OCI-M2 (cell line): Measurements from ENCODE around the gene SYCE3.

ENCODE experiments used
- DNase-seq: peaks from one replicate; lab custom pipeline; 2025; ENCODE audit not compliant: unreplicated experiment; lab: John Stamatoyannopoulos, UW

The SYCE3 gene

DNA sequence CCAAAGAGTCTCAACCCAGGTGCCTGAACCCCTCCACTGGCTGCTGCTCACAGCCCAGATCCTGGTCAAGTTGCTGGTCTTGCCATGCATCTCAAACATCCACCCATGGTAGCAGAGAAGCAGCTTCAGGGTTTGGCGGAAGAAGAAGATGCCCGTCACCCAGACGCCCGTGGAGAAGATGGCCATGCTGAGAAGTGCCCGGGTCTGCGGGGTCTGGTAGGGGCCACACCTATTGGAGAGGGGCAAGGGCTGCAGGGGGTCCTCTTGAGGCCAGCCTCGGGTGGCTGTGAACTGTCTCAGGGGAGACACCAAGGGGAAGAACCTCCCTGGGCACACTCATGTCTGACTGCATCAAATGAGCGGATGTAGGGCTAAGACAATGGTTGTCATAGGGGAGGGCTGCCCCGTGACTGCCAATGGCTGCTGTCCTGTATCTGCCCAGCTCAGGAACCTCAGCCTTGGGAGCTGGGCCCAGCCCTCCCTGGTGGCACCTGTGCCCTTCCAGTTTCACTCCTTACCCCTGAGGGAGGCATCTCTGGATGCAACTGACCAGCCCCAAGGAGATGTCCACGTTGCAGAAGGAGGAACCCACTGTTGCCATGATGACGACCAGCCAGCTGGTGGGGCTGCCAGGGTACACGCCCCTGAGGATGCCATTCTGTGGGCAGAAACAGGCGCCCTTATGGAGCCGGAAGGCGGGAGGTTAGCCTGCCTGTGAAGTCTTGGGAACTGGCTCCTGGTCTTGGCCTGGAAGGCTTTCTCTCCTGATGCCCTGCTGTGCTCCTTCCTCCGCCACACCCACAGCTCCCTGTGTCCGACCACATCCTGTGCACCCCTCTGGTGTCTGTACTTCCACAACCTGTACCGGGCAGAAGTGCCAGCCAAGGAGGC lies 14.3 kb upstream of the SYCE3 start:
- DNase-seq, result no peak

DNA sequence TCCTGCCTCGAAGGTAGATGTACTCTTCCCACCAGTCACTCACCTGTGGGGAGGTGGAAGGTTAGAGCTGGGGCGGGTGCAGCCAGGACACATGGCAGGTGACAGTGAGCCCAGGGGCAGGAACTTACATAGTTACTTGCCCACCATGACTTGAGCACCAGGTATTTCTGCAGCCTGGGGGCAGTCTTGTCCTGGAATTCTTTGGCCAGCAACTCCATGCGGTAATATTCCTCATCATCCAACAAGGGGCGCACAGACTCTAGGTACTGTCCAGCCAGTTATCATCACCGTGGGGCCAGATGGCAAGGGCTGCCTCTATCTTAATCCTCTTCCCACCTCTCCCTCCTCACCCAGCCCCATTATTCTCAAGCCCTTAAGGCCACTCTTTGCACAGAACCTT lies 13.4 kb upstream of the SYCE3 start:
- no peak for DNase-seq

DNA sequence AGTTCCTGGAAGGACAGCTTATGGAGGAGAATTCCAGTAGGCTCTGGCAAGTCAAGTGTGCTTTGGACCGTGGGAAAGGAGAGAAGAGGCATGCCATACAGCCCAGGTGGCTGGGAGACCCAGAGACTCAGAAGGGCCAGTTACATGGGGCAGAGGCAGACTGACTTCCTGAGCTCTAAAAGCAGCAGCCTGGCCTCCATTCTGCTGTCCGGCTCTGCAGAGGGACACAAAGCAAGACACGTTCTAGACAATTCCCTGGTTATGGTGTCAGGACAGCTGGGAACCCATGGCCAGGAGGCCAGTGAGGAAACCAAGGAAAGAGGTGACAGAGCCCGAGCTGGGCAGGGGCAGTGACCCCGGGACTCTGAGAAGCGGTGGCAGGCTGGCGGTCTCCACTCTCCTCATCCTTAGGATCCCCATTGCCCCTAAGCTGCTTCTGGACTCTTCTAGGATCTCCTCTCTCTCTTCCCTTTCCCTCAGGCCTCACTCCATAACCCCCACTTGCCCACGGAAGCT lies 12.8 kb upstream of the SYCE3 start:
- no peak for DNase-seq

DNA sequence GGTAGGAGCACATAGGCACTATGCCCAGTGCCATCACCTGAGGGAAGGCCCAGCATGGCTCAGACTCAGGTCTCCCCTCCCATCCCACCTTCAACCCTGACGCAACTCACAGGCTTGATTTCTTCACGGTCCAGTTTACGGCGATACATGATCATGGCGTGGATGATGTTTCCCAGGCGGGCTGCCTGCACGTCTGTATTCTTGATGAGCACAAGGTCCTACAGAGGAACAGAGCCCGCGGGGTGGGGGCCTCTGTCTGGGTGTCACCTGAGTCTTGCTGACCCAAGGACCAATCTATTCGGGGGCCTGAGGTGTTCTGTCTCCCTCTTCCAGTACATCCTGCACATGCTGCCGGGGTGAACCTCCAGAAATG lies 11.7 kb upstream of the SYCE3 start:
- no peak for DNase-seq

DNA sequence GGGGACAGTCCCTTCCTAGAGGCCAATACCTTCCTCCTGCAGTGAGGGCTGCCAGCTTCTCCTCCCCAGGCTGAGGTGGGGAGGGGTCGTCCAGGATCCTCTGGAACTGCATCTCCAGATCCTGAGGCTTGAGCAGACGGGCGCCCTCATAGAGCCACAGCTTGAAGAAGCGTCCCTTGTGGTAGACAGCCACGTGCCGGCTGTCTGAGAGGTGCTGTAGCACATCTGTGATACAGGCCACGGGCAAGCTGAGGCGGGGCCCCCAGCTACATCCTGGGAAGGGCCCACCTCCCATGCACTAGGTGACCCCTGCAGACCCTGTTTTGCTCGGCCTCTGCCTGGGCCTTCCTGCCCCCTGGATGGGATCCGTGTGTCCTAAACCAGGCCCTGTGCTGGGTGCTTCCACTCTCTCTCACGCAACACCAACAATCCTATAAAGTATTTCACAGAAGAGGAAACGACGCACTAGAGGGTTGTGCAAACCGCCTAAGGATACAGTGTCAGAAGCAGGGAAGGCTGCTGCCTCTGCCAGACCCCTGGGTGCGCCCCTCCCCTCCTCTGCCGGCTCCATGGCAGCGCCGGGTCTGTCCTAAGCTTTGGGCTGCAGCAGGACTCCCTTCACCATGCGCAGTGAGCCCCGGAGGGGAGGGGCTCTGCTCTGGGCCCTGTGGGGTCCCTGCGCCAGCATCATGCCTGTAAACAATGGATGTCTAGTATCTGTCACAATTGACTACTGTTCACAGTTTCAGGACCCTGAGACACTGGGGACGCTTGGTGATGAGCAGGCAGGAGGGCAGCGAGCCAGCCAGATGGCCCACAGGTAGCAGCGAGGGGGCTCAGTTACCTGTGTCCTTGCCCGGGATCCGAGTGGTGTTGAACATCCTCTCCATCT lies 11.0 kb upstream of the SYCE3 start:
- no peak for DNase-seq

DNA sequence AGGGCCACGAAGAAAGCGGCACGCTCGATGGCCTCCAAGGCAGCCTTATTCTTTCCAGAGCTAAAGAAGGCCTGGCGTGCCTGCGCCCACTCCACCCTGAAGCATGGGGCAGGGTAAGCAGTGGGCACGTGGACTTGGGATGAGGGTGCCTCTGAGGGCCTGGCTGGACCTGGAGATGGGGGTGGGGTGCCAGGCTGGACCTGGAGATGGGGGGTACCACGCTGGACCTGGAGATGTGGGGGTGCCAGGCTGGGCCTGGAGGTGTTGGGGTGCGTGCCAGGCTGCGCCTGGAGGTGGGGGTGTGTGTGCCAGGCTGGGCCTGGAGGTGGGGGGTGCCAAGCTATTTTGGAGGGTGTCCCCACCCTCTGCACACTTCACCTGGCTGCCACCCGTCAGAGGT lies 10.2 kb upstream of the SYCE3 start:
- no peak for DNase-seq

DNA sequence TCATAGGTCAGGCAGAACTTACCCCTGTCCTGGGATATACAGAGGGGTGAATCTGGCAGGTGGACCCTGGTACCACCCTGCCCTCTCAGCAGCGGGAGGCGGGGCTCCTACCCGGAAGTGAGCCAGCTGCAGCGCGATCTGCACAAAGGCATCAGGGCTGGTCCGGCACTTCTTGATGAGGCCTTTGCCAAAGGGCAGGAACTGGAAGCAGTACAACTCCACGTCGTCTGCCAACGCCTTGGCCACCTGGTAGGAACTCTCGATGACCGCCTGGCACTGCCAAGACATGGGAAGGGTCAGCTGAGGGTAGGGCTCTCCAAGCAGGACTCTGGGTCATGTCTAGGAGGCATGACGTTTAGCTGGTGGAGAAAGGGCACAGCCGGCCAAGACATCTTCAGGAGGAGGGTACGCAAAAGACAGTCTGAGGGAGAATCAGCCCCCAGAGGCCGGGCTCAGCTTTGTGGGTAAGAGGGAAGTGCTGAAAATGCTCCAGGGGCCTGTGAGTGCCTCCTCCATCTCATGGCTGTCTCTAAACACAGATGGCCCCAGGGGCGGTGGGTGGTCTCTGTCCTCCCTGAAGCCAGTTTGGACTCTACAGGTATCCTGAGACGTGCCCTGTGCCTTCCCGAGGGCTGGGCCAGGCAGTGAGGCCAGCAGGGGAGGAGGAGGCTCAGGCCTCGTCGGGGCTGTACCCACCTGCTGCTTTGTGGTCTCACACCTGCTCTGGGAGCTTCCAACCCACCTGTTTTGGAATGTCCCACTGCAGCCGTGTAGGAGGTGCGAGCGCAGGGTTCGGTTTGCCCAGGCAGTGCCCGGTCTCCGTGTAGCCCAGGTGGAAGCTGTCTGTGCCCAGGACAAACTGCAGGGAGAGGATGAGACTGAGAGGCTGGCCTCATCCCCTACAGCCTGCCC lies 8.8 kb upstream of the SYCE3 start:
- DNase-seq, result no peak

DNA sequence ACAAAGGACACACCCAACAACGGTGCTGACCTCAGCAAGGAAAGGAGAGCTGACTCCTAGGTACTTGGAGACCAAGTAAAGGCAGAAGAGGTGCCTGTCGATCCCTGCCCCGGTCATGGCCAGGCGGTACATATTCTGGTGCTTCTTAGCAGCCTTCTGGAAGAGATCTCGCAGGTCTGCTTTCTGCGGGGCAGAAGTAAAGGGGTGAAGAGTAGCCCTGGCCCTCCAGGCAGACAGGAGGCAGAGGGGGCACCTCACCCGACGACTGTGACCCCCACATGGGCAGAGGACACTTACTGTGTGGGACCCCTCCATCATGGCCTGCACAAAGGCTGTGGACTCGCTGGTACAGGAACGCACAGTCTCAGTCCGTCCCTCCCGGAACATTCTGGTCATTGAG lies 8.1 kb upstream of the SYCE3 start:
- DNase-seq, result no peak

DNA sequence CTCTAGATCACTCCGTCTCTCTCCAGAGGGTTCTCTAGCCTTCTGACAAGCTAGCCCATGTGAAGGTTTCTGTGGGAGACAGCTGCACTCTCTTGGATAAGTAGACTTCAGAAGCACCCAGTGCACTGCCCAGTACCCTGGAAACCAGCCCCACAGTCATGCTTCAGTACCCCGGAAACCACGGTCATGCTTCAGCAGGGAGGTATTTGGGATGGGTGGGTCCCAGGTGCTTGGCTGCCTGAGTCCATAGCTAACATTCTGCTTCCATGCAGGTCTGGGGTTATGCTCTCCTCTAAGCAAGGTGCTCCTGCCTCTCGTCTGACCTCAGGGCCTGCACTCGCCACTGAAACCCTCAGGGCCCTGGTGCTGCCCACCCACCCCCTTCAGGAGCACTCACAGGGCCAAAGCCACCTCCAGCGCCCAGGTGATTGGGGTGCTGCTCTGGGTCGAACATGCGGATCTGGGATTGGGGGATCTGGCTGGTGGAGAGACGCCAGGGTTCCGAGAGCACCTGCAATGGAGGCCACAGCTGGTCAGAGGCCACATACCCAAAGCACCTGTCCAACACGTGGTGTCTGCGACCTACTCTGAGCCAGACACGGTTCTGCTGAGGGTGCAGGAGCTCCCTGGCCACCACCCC lies 7.3 kb upstream of the SYCE3 start:
- DNase-seq, result no peak

DNA sequence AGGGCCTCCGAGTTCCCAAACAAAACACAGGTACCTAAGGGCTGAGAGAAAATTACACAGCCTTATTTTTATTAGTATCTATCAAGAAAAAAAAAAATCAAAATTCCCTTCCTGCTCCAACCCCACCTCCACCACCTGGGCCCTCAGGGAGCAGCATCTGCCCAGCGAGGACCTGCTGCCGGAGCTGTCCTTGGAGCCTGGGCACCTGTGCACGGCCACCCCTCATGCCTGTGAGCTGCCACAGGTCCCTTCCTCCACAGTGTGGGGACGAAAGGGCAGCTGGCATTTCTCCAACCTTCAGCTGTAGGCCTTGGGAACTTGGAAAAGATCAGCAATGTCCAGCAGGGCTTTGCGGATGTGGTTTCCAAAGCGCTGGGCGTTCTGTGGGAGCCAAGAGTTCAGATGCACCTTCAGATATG lies 6.3 kb upstream of the SYCE3 start:
- no peak for DNase-seq

DNA sequence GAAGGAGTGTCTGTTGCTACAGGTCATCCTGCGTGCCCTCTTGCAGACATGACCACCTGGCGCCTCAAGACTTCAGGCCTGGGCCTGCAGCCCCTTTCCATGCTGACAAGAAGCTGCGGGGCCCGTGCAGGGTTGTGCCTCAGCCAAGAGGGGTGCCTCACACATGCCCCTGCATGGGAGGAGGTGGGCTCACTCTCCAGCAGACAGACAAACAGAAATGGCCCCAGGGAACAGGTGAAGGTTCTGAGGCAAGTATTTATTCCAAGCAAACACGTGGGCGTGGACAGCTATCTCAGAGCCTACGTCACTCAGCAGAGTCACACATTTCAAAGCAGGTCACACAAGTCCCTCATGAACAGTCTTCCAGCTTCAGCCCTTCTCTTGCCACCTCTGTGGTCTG lies 5.9 kb upstream of the SYCE3 start:
- no peak for DNase-seq

DNA sequence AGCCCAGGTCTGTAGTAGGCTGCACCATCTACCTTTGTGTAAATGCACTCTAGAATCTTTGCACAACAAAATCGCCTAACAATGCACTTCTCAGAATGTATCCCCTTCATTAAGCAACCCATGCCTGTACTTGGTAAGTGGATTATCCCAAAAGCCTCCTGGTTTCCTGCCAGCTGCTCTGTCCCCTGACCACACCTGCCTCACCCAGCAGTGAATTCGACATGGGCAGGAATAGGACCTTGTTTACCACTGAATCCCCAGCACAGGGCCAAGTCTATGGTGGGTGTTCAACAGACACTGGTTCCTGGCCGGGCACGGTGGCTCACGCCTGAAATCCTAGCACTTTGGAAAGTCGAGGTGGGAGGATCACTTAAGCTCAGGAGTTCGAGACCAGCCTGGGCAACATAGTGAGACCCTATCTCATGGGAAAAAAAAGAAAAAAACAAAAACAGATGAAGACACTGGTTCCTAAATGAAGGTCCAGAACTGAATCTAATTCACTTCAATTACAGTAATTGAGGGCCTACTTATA lies 5.1 kb upstream of the SYCE3 start:
- DNase-seq, result no peak

DNA sequence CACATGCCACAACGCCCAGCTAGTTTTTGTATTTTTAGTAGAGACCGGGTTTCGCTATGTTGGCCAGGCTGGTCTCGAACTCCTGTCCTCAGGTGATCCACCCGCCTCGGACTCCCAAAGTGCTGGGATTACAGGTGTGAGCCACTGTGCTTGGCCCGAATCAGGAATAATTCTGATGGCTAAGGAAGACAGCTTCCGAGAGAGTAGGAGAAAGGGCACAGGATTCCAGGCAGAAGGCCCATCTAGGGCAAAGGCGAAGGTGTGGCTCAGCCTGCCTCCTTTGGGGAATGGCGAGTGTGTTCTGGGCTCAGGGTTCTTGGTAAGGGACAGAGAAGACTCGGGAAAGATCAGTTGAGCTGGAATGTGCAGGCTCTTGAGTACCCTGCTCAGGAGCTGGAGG lies 1.6 kb upstream of the SYCE3 start:
- no peak for DNase-seq

DNA sequence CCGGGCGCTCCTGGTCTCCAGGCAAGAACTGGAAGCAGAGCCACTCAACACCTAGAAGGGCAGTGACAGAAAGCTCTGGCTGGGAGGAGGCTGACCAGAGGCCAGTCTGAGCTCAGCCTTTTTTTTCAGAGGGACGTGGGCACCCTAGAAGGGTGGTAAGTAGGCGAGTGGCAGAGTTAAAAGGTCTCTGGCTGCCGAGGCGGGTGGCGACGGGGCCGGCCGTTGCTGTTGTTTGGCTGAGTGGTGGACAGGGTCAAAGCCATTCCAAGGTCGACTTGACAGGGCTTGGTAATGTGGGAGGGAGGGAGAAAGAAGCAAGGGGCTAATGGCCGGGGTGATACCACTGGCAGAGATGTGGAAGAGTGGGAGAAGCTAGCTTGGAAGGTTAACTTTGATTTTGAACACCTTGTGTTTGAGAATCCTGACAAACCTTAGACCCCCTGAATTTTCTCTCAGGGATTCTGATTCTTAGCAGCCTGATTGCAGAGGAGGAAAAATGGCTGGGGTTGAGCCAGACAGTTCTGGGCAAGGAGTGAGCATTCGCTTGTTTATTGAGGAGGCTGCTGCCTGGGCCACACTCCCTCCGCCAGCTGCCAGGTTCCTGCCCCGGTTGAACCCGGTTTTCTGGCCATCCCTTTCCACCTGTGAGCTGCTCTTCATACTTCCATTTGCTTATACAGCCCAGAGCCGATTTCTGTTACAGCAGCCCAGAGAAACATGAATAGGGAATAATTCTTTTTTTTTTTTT lies 868 bp upstream of the SYCE3 start:
- no peak for DNase-seq

DNA sequence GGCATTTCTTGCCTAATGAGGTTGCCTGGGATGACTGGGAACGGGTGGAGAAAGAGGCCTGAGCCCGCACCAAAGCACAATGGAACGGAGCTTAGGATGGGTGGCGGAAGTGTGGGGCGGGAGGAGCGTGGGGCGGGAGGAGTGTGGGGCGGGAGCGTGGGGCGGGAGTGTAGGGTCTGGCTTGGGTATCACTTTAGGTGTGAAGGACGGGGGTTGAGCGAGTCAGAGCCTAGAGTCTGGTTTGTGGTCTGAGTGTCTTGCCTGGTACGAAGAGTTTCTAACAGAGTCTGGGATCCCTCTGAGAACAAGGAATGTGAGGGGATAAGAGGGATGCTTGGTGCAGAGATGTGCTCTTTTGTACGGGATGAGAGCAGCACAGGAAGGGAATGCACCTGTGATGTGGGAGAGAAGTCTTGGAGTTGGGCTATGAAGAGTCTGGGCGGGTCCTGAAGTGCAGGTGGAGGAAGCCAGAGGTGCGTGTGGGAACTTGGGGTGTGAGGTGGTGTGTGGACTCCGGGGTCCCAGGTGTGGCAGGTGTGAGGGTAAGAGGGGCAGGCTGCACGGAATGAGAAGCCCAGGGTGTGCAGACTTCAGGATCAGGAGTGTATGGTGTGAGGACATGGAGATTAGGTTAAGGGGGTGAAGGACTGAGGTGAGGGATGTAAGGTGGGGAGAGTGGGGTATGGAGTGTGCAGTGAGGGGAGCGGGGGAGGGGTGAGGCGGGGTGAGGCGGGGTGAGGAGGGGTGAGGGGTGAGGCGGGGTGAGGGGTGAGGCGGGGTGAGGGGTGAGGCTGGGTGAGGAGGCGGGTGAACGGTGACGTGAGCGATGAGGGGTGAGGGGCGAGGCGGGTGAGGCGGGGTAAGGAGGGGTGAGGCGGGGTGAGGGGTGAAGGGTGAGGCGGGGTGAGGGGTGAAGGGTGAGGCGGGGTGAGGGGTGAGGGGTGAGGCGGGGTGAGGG lies 1.0 kb downstream of the SYCE3 start:
- no peak for DNase-seq

DNA sequence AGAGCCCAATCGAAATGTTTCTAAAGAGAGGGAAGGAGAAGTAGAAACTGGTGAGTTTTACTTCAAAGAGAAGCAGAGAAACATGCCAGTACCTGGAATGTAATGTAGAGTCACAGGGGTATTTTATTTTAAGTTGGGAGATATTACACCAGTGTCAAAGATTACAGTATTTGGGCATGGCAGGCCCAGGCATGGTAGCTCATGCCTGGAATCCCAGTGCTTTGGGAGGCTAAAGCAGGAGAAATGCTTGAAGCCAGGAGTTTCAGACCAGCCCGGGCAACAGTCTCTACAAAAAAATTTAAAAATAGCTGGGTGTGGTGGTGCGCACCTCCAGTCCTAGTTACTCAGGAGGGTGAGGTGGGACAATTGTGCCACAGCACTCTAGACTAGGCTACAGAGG lies 2.7 kb downstream of the SYCE3 start:
- DNase-seq, result no peak

DNA sequence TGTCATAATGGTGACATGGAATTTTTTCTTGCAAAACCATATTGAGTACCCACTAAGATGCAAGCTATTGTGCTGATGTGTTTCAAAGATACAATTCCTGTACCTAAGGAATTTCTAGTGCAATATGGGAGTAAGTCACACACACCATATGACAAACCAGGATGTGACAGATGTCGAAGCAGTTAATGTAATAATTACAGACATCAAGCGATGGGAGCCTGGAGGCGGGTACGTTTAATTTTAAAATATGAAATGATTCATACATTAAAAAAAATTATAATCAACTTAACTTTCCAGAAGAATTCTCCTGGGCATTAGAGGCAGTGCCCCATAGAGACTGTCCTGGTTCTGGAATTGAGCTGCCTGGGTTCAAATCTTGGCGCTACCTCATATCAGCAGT lies 6.0 kb downstream of the SYCE3 start:
- DNase-seq, result no peak

DNA sequence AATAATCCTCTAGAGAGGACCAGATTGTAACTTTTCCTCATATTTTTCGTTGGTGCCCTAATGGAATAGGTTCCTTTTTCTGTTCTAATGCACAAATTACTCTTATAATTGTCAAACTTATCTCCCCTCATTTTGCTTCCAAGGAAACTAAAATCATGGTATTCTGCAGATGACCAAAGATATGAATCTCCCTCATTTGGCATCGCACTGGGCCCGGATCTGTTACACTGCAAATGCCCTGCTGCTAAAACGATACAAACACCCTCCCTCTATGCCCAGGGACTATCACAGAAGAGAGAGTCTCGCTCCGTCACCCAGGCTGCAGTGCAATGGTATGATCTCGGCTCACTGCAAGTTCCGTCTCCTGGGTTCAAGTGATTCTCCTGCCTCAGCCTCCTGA lies 9.4 kb downstream of the SYCE3 start:
- DNase-seq, result no peak
